SH-SY5Y (cell line): Measurements from ENCODE around the gene STUB1.

Experiments used
- GATA2 ChIP-seq: IDR thresholded peaks from 2 replicates; pipeline ENCODE4 v1.6.1; 2011; ENCODE audit warnings: mild to moderate bottlenecking, low read depth, low read length
- GATA3 ChIP-seq: IDR thresholded peaks from 2 replicates; pipeline ENCODE4 v1.6.1; 2011; ENCODE audit warnings: low read depth, mild to moderate bottlenecking, low read length, moderate library complexity

DNA sequence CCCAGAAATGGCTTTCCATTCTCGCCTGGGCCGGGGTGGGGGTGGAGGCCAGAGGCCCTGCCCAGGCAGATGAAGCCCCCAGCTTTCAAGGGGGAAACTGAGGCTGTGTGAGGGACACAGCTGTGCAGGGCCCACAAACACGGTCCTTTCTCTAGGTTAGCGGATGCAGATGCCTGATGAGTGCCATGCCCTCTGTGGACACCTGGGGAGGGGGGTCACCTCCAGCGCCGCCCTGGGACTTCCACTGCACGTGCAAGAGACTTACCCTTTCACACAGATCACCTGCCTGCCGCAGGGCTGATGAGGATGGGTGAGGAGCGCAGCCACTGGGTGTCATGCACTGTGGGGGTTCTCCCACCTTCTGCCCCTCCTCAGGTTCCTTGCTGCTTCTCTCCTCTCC lies 38.2 kb downstream of the STUB1 start:
- TF ChIP-seq GATA2 (no peak), GATA3 (no peak)
